HG03196 (cell line): Measurements from ENCODE around the gene SNX7.

Source experiments
- ATAC-seq: cut with Tn5 transposase; IDR thresholded peaks from one replicate; pipeline ENCODE4 v1.9.1; 2021; ENCODE audit not compliant: unreplicated experiment

Gene SNX7

GRCh38 chr1:98696077-98696476, 34.6 kb downstream of the SNX7 start:
- ATAC-seq, result no peak

DNA sequence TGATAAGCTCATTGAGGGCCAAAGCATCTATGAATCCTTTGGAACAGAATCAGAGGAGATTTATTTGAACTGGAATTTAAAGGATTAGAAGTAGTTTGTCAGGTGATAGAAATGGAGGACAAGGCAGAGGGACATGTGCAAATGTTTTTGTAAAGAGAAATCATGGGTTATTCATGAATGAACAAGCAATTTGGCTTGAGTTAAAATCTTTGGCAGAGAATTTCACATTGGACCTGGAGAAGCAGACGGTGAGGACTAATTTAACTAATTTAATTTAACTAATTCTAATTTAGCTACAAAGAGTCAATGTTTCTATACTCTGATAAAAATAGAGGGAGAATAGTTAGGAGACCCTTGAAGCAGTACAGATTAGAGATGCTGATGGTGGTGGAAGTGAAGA, 36.3 kb downstream of the SNX7 start:
- no peak for ATAC-seq

- no peak for ATAC-seq
Measured at GRCh38 chr1:98698625-98699024, 37.1 kb downstream of the SNX7 start.

DNA sequence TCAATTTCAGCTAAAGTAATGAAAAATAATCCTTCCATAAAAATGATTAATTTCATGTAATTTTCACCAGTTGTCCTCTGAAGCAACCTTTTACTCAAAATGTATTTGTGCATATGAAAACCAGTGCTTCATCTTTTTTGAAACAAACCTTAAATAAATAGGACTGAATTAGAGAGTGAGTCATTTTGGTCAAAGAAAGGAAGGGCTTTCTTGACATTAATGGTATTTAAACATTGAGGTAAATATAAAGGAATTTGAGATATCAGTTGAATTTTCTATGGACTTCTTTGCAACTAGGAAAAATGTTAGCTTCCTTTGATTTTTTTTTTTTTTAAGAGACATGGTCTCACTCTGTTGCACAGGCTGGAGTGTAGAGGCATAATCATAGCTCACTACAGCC, 38.7 kb downstream of the SNX7 start:
- no peak for ATAC-seq

GRCh38 chr1:98702976-98703375, 41.5 kb downstream of the SNX7 start:
- no peak for ATAC-seq

- ATAC-seq, result no peak
Measured at GRCh38 chr1:98704474-98704873, 43.0 kb downstream of the SNX7 start.

- ATAC-seq, result no peak
Measured at GRCh38 chr1:98704971-98705370, 43.5 kb downstream of the SNX7 start.

DNA sequence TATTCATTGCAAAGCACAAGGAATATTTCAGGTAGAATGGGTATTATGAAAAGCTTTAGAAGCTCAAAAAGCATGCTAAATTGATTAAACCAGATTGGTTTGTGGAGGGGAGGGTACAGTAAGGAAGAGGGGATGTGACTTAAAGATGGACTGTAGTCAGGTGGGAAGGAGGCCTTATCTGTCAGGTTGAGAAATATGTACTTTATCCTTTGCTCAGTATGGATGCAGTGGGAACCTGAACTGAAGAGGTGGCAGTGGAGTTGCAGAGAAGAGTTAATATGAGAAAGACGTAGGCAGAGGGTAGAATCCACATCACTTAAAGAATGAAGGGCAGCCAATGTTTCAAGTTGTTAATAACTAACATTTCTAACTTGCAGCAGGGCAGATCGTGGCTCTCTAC, 44.1 kb downstream of the SNX7 start:
- ATAC-seq, result no peak

GRCh38 chr1:98706173-98706843, 44.8 kb downstream of the SNX7 start:
- ATAC-seq, result no peak

DNA sequence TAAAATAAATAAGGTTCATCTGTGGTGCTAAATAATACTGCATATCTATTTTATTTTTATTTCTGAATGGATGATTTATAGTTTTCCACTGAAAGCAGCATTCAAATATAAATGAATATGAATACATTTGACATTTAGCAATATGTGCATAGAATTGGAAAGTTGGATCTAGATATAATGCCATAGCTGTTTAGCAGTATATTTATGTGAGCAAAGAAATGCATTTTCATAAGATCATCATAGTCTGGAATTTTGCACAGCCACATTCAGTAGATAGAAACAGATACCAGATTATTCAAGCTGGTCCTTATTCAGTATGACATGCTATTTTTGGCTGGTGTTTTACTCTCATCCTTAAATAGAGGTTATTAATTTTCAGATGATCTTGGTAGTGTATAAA, 46.0 kb downstream of the SNX7 start:
- no peak for ATAC-seq

GRCh38 chr1:98709906-98710305, 48.4 kb downstream of the SNX7 start:
- no peak for ATAC-seq

GRCh38 chr1:98723574-98723973, 62.1 kb downstream of the SNX7 start:
- no peak for ATAC-seq

DNA sequence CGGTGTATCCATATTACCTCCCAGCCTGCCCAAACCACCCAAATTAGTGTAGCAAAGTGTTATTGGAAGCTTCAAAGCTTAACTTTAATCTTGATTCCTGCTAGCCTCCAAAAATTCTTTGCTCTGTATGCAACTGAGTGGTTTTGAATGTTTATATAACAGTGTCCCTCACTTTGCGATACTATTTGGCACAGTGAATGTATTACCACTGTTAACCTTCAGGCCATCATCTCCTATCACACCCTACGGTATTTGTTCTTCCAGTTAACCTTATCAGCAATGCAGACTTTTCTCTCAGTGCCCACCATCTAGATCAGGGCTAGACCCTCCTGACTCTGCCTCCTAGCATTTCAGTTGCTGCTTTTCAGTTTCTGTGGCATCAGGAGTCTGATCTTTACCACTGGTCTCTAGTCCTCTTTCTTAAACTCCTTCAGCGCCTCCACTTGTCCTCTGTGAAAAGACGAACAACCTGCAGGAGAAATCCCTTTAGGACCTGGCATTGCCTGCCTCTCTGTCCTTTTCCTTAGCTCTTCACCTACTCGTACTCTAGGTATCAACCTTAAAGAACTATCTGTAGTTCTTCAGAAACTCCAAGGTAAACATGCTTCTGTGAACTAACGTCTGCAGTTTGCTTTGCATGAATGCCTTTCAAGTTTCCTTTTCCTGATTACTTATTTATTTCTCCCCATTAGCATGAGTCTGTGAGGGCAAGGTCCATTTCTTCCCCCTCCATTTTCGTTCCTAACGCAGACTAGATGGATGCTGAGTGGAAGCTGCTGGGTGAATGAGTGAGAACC, 71.7 kb downstream of the SNX7 start:
- ATAC-seq, result no peak

GRCh38 chr1:98733782-98734112, 72.2 kb downstream of the SNX7 start:
- no peak for ATAC-seq

DNA sequence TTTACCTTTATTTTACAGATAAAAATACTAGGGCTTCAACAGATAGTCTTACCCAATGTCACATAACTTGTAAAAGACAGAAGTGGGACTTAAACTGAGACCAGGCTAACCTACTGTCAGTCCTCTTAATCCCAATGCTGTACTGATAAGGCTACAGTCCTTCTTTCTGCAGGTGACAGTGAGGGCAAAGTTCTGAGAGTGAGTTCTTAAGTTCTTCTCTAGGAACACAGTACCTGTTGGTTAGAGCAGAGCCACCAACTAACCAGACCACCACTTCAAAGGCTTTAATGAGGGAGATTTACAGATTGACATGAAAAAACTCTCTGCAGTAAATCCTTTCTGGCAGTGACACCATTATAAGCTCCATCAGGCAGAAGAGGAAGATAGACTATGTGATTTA, 74.2 kb downstream of the SNX7 start:
- no peak for ATAC-seq

GRCh38 chr1:98737835-98738234, 76.3 kb downstream of the SNX7 start:
- no peak for ATAC-seq

- ATAC-seq, result no peak
Measured at GRCh38 chr1:98739762-98740161, 78.2 kb downstream of the SNX7 start.

- no peak for ATAC-seq
Measured at GRCh38 chr1:98741164-98741563, 79.6 kb downstream of the SNX7 start.

DNA sequence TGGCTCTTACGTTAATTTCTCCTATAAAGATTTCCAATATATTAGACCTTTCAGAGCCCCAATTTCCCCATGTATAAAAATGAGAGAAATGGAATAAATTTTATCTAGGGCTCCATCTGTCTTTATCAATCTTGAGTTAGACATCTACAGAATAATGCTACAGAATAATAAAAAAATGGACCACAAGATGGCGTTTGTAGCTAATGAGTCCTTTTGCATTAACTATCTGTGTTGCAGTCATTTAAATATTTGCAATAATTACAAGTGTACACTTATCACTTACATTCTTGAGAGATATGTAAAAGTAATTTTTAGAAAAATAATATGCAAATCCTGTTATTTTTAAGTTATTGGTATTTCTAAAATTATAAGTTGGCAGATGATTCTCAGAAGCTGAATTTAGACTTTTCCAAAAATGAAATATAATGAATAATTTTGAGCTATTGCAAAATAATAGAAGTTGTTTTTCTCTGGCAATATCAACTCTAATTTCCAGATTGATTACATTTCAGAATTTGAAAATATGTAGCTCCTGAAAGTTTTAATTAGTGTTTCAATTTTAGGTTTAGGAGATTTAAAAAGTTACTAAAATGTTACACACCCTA, 87.7 kb downstream of the SNX7 start:
- ATAC-seq, result no peak

DNA sequence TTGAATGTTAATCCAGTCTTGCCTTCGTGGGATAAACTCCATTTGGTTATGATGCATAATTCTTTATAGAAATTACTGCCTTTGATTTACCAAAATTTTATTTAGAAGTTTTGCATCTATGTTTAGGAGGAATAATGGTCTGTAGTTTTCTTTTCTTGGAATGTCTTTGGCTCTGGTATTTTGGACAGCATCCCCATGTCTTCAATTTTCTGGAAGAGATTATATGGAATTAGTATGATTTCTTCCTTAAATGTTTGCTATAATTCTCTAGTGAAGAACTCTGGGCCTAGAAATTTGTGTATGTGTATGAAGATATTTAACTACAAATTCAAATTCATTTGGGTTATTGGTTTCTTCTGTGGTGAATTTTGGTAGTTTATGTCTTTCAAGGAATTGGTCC, 92.7 kb downstream of the SNX7 start:
- ATAC-seq, result no peak

DNA sequence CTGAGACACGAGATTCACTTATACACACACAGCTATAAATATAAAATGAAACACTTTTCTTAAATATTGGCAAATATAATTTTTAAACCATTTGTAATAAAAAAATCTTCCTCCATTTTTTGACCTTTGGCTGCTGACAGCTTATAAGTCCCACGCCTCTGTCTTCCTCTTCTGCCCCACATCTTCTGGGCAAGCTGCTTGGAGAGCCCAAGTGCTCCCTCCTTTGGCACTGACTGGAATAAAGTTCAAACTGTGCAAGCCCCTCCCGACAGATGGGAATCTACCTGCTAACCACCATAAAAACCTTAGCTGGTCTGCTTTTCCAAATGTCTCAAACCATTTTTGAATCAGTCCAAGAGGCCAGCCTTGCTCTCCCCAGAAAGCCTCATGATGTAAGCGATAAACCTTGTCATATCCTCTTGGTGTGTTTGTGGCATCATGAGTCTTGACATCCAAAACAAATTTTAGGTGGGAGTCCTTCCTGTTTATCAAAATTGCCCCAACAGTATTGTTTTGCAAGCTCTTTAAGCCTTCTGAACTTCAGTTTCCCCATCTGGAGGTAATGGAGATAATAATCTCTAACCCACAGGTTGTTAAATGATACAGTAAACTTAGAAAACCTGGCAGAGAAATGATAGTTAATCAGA, 99.8 kb downstream of the SNX7 start:
- no peak for ATAC-seq
